K562 (cell line): ENCODE measurements around the gene PPP2R1B. TPM values are rescaled to one million over a fixed set of nuclear protein-coding genes. Genes with fewer than 3 reads are reported as not detected.

Experiments
- ATAC-seq: fragments of 200-7000 bp; cut with Tn5 transposase; 3 replicates; pipeline ENCODE4 v1.9.1; 2020; ENCODE audit warnings: moderate library complexity
- BruUV-seq: library from RNA; stranded (reverse); fragments of 400-500 nt; replicated peaks from 2 replicates; lab custom pipeline; 2021; lab: Mats Ljungman, UMichigan
- CTCF ChIA-PET: fragments of 300-600 bp; formaldehyde crosslinking; extraction: SDS; loops from one replicate; lab custom pipeline; 2021; ENCODE audit warnings: low intra/inter-chr PET ratio; lab: Yijun Ruan, JAX
- POLR2A ChIA-PET: fragments of 300-600, 350-650 bp; sonication (Branson Sonifier 250); formaldehyde crosslinking; extraction: SDS; loops from one replicate; lab custom pipeline; 2021; ENCODE audit warnings: antibody characterized with exemption, inconsistent platforms; lab: Yijun Ruan, JAX
- DNase-seq, 4 experiments: peaks; one replicate each; pipeline versions ENCODE4 v3.0.0 to v3.0.0-alpha.2; 2011 to 2018; ENCODE audit warnings: low spot score in 3 of 4, mixed read lengths in 3 of 4; ENCODE audit errors: extremely low read depth in 1 of 4
- FAIRE-seq: peaks from 2 replicates; lab custom pipeline; 2011; peaks lifted over from hg19 to GRCh38; lab: Jason Lieb, UNC
- H2AFZ ChIP-seq: 2 replicates; pipeline ENCODE4 v1.6.0; 2011; ENCODE audit warnings: low read depth, low read length, control low read depth, inconsistent platforms
- H3K27ac ChIP-seq: fragments of 200-600 bp; 3 replicates; pipeline ENCODE4 v1.8.0; 2011; ENCODE audit warnings: low read depth, mild to moderate bottlenecking, control low read depth, inconsistent platforms, low read length, moderate library complexity, mixed read lengths; ENCODE audit errors: extremely low read depth
- H3K27me3 ChIP-seq, 2 experiments: fragments of 300-600 bp in 1 of 2; 2 replicates in 1 of 2; 3 replicates in 1 of 2; pipeline versions ENCODE4 v1.6.0 to v1.8.0; 2011; ENCODE audit warnings: inconsistent platforms in 2 of 2, low read length in 2 of 2, mild to moderate bottlenecking in 1 of 2, mixed read lengths in 1 of 2, moderate library complexity in 1 of 2; ENCODE audit not compliant: control insufficient read depth in 2 of 2, insufficient read depth in 2 of 2
- H3K36me3 ChIP-seq: fragments of 300-600 bp; 3 replicates; pipeline ENCODE4 v1.8.0; 2011; ENCODE audit warnings: mild to moderate bottlenecking, low read length, inconsistent platforms; ENCODE audit not compliant: control insufficient read depth, insufficient read depth
- H3K4me1 ChIP-seq, 2 experiments: fragments of 200-600 bp in 1 of 2; replicated peaks in 1 of 2; 2 replicates in 1 of 2; 3 replicates in 1 of 2; pipeline versions ENCODE4 v1.5.1 to v1.8.0; 2011; ENCODE audit warnings: inconsistent platforms in 2 of 2, low read length in 2 of 2, mild to moderate bottlenecking in 1 of 2, mixed read lengths in 1 of 2, moderate library complexity in 1 of 2; ENCODE audit not compliant: control insufficient read depth in 2 of 2, insufficient read depth in 2 of 2
- H3K4me2 ChIP-seq: 2 replicates; pipeline ENCODE4 v1.6.1; 2011; ENCODE audit warnings: low read length, control low read depth, inconsistent platforms, mixed read lengths; ENCODE audit not compliant: insufficient read depth
- H3K4me3 ChIP-seq: fragments of 200-600 bp; sonication (generic), shearing (Covaris generic); 2 replicates; pipeline ENCODE4 v1.5.1; 2016; ENCODE audit warnings: control low read depth, inconsistent platforms
- H3K79me2 ChIP-seq: fragments of 200-600 bp; 3 replicates; pipeline ENCODE4 v1.8.0; 2011; ENCODE audit warnings: low read length, inconsistent platforms; ENCODE audit not compliant: control insufficient read depth, insufficient read depth
- H3K9ac ChIP-seq, 2 experiments: 2 replicates each; pipeline versions ENCODE4 v1.6.0 to v1.6.1; 2011; ENCODE audit warnings: low read depth in 2 of 2, low read length in 2 of 2, control low read depth in 1 of 2, inconsistent platforms in 1 of 2, mild to moderate bottlenecking in 1 of 2, mixed read lengths in 1 of 2; ENCODE audit not compliant: insufficient read depth in 1 of 2
- H3K9me1 ChIP-seq: one replicate; pipeline ENCODE4 v1.6.0; 2011; ENCODE audit warnings: inconsistent platforms, mild to moderate bottlenecking, low read length, moderate library complexity; ENCODE audit not compliant: control insufficient read depth, insufficient read depth
- H3K9me3 ChIP-seq: replicated peaks from 2 replicates; pipeline ENCODE4 v1.5.1; 2011; ENCODE audit warnings: low read depth, low read length, inconsistent platforms; ENCODE audit not compliant: control insufficient read depth, insufficient read depth
- H4K20me1 ChIP-seq: replicated peaks from 2 replicates; pipeline ENCODE4 v1.6.1; 2011; ENCODE audit warnings: low read length, inconsistent platforms, mixed read lengths; ENCODE audit not compliant: control insufficient read depth, insufficient read depth
- CCAR2 ChIP-seq: fragments of 200-400 bp; formaldehyde crosslinking; IDR thresholded peaks from 2 replicates; pipeline ENCODE4 v1.6.1; 2017; ENCODE audit warnings: mild to moderate bottlenecking, low read depth, low read length
- GABPB2 ChIP-seq: fragments of 250-450 bp; sonication (Bioruptor Pico); conservative IDR thresholded peaks from 2 replicates; pipeline ENCODE4 v1.5.1; 2021; ENCODE audit warnings: mild to moderate bottlenecking
- GATAD2B ChIP-seq: fragments of 450-650 bp; IDR thresholded peaks from 2 replicates; pipeline ENCODE4 v1.6.1; 2017; ENCODE audit warnings: mild to moderate bottlenecking, borderline replicate concordance
- MECOM ChIP-seq: fragments of 250-450 bp; sonication (Bioruptor Pico); IDR thresholded peaks from 2 replicates; pipeline ENCODE4 v1.8.0; 2022; ENCODE audit warnings: inconsistent platforms
- PCBP2 ChIP-seq: fragments of 200-400 bp; formaldehyde crosslinking; IDR thresholded peaks from 2 replicates; pipeline ENCODE4 v1.6.1; 2018; ENCODE audit warnings: low read length, low read depth, mild to moderate bottlenecking, moderate library complexity; ENCODE audit not compliant: poor library complexity, severe bottlenecking
- RBM14 ChIP-seq: fragments of 200-400 bp; formaldehyde crosslinking; IDR thresholded peaks from 2 replicates; pipeline ENCODE4 v1.6.1; 2018; ENCODE audit warnings: low read depth, mild to moderate bottlenecking, low read length, moderate library complexity, borderline replicate concordance; ENCODE audit not compliant: insufficient read depth
- TAF15 ChIP-seq: fragments of 200-400 bp; formaldehyde crosslinking; IDR thresholded peaks from 2 replicates; pipeline ENCODE4 v1.6.1; 2017; ENCODE audit warnings: mild to moderate bottlenecking, low read depth, low read length, moderate library complexity
- TCF7 ChIP-seq: sonication (generic); IDR thresholded peaks from 2 replicates; pipeline ENCODE4 v1.6.1; 2016; ENCODE audit warnings: antibody characterized with exemption, borderline replicate concordance
- TGIF2 ChIP-seq: sonication (generic); formaldehyde crosslinking; IDR thresholded peaks from 2 replicates; pipeline ENCODE4 v1.8.1; 2022; ENCODE audit warnings: mild to moderate bottlenecking, missing genetic modification reagents, moderate library complexity
- TSC22D4 ChIP-seq: fragments of 450-650 bp; IDR thresholded peaks from 2 replicates; pipeline ENCODE4 v1.6.1; 2016; ENCODE audit warnings: missing genetic modification characterization, missing biosample characterization, control low read depth
- ZNF12 ChIP-seq: sonication (generic); formaldehyde crosslinking; IDR thresholded peaks from 2 replicates; pipeline ENCODE4 v1.4.0; 2020; ENCODE audit warnings: mild to moderate bottlenecking, missing genetic modification reagents
- ZNF134 ChIP-seq: fragments of 250-450 bp; sonication (Bioruptor Pico); conservative IDR thresholded peaks from 2 replicates; pipeline ENCODE4 v1.4.0; 2020
- ZNF316 ChIP-seq: fragments of 450-650 bp; IDR thresholded peaks from 2 replicates; pipeline ENCODE4 v1.6.1; 2016
- WGBS: fragments of 100-300 bp; shearing (Covaris generic); methylation state at CpG from one replicate; pipeline ENCODE4 v1.1.6; 2016; ENCODE audit warnings: low coverage, mixed read lengths; ENCODE audit not compliant: insufficient coverage; ENCODE audit errors: missing lambda C conversion rate; 5-methylcytosine and 5-hydroxymethylcytosine counted together
- in situ Hi-C: fragments of 300-500 bp; cut with MboI; formaldehyde crosslinking; loops from 4 replicates; pipeline ENCODE4 v1.15.0; 2018; ENCODE audit warnings: inconsistent platforms, mixed read lengths
- intact Hi-C: fragments of 100-400 bp; cut with micrococcal nuclease; formaldehyde crosslinking; loops from 2 replicates; pipeline ENCODE4 v1.14.2; 2022
- polyA plus RNA-seq, 8 experiments: library from polyadenylated mRNA; depleted of rRNA in 4 of 8; stranded (reverse) in 5 of 8; unstranded in 3 of 8; fragments of >200 nt; fragmentation: Nextera tagmentation in 2 of 8; fragmentation: Illumina TruSeq in 1 of 8; extraction: Ambion mirVana in 2 of 8; extraction: Trizol in 1 of 8; gene quantifications; 2 replicates each; pipeline versions ENCODE4 v1.2.1 to v1.2.3, GENCODE V29; 2011 to 2014; ENCODE audit warnings: inconsistent platforms in 1 of 8, missing spikeins in 1 of 8
- total RNA-seq, 7 experiments: library from RNA; depleted of rRNA in 6 of 7; stranded (reverse); fragments of >200 nt in 6 of 7; fragmentation: Illumina TruSeq in 2 of 7; extraction: Trizol in 2 of 7; gene quantifications; 2 replicates each; pipeline versions ENCODE4 v1.2.1 to v1.2.3, GENCODE V29; 2011 to 2021; ENCODE audit warnings: low replicate concordance in 1 of 7
- TF ChIP-seq, protein P1 (sequence below): fragments of 450-650 bp; IDR thresholded peaks from 2 replicates; pipeline ENCODE4 v1.6.1; 2016; ENCODE audit warnings: mild to moderate bottlenecking
- TF ChIP-seq, protein P2 (sequence below): IDR thresholded peaks from 3 replicates; pipeline ENCODE4 v1.6.1; 2011; ENCODE audit warnings: borderline replicate concordance, mild to moderate bottlenecking; ENCODE audit not compliant: insufficient read length, insufficient read depth
- TF ChIP-seq, protein P3 (sequence below): fragments of 150-350 bp; conservative IDR thresholded peaks from 2 replicates; pipeline ENCODE4 v1.6.1; 2014; ENCODE audit warnings: low read length

Gene PPP2R1B
- total and polyA plus RNA-seq, 9 of the 15 experiments (the other 6 are each of a cell fraction or from before 2014, with no cell fraction given), result 24.6 to 68.5 (median 39.8) TPM

DNA sequence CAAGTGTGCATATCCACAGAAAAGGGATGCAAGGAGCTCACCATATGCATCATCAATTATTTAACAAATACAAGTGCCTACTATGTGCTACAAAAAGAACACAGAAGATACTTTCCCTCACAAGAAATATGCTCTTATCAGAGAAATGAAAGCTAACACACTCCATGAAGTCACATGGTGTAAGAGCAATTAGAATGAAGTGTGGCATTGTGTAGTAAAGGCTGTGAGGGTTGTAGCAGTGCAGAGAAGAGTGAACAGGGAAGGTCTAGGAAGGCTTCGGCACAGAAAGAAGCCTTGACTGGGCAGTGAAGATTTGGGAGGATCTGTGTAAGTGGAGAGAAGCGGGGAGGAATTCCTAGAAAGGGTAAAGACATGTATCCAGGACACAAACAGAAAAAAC lies 22.5 kb downstream of the PPP2R1B start (continued):
- TF ChIP-seq, protein P1, sequence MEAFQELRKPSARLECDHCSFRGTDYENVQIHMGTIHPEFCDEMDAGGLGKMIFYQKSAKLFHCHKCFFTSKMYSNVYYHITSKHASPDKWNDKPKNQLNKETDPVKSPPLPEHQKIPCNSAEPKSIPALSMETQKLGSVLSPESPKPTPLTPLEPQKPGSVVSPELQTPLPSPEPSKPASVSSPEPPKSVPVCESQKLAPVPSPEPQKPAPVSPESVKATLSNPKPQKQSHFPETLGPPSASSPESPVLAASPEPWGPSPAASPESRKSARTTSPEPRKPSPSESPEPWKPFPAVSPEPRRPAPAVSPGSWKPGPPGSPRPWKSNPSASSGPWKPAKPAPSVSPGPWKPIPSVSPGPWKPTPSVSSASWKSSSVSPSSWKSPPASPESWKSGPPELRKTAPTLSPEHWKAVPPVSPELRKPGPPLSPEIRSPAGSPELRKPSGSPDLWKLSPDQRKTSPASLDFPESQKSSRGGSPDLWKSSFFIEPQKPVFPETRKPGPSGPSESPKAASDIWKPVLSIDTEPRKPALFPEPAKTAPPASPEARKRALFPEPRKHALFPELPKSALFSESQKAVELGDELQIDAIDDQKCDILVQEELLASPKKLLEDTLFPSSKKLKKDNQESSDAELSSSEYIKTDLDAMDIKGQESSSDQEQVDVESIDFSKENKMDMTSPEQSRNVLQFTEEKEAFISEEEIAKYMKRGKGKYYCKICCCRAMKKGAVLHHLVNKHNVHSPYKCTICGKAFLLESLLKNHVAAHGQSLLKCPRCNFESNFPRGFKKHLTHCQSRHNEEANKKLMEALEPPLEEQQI, result no peak
- no peak for TF ChIP-seq TCF7
- TF ChIP-seq MECOM (CRISPR knock-in tag), result no peak

DNA sequence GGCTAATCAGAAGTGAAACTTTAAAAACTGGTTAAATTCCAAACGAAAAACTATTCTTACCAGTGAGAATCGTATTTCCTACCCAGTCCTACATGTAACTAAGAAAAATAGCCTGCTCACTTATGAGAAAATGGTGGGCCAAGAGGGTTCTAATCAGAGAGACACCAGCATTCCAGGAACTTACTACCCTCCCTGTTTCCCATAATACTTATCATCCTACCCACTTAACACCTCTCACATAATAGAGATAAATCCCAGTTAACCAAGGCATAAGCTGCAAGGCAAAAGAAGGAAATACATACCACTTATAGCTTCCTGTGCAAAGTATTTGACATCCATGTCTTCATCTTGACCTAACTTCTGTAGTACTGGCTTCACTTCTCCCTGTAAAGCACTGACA lies 24.4 kb downstream of the PPP2R1B start:
- Histone ChIP-seq H3K9ac (no peak overlapping the region), H2AFZ (no peak overlapping the region), H3K36me3 (peaks cover 77% of the 10 kb centered on the region), H3K79me2 (no peaks in the 10 kb centered on the region), H3K27me3 (no peaks in the 10 kb centered on the region), H3K4me2 (no peak overlapping the region), H3K9me3 (no peaks in the 10 kb centered on the region), H3K9me1 (no peaks in the 10 kb centered on the region), H4K20me1 (no peaks in the 10 kb centered on the region), H3K27ac (no peak overlapping the region), H3K4me1 (no peaks in the 10 kb centered on the region; a peak in 1 of 5 replicates), H3K4me3 (no peak overlapping the region)
- POLR2A ChIA-PET, result no interaction called here
- no peak for FAIRE-seq
- in situ Hi-C loops, result no loop called here
- intact Hi-C loops, result no loop called here
- WGBS, result 67% methylated on average over 2 of the region's 2 CpGs
- CTCF ChIA-PET, result no interaction called here
- ATAC-seq, result no peak
- no TSS peak for BruUV-seq
- no peak for DNase-seq
- TF ChIP-seq, protein P2, sequence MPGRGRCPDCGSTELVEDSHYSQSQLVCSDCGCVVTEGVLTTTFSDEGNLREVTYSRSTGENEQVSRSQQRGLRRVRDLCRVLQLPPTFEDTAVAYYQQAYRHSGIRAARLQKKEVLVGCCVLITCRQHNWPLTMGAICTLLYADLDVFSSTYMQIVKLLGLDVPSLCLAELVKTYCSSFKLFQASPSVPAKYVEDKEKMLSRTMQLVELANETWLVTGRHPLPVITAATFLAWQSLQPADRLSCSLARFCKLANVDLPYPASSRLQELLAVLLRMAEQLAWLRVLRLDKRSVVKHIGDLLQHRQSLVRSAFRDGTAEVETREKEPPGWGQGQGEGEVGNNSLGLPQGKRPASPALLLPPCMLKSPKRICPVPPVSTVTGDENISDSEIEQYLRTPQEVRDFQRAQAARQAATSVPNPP, result no peak
- TF ChIP-seq ZNF12 (no peak), PCBP2 (no peak), CCAR2 (no peak), ZNF316 (no peak), ZNF134 (CRISPR knock-in tag) (no peak), GATAD2B (no peak), GABPB2 (CRISPR knock-in tag) (no peak), RBM14 (no peak), TGIF2 (no peak), TSC22D4 (tag) (no peak), TAF15 (no peak)
- TF ChIP-seq, protein P3, sequence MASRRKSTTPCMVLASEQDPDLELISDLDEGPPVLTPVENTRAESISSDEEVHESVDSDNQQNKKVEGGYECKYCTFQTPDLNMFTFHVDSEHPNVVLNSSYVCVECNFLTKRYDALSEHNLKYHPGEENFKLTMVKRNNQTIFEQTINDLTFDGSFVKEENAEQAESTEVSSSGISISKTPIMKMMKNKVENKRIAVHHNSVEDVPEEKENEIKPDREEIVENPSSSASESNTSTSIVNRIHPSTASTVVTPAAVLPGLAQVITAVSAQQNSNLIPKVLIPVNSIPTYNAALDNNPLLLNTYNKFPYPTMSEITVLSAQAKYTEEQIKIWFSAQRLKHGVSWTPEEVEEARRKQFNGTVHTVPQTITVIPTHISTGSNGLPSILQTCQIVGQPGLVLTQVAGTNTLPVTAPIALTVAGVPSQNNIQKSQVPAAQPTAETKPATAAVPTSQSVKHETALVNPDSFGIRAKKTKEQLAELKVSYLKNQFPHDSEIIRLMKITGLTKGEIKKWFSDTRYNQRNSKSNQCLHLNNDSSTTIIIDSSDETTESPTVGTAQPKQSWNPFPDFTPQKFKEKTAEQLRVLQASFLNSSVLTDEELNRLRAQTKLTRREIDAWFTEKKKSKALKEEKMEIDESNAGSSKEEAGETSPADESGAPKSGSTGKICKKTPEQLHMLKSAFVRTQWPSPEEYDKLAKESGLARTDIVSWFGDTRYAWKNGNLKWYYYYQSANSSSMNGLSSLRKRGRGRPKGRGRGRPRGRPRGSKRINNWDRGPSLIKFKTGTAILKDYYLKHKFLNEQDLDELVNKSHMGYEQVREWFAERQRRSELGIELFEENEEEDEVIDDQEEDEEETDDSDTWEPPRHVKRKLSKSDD, result no peak
